SK-N-SH treated with all-trans-retinoic acid at 6 μM for 48 hours (cell line): Measurements from ENCODE around the gene MRPS6.

Source experiments
- ATAC-seq: fragments of 200-7000 bp; cut with Tn5 transposase; 3 replicates; pipeline ENCODE4 v1.9.1; 2020; ENCODE audit warnings: mild to moderate bottlenecking, moderate library complexity
- ARNTL ChIP-seq: fragments of 450-650 bp; formaldehyde crosslinking; IDR thresholded peaks from 2 replicates; pipeline ENCODE4 v1.5.0; 2020; ENCODE audit warnings: low read depth, mild to moderate bottlenecking, moderate library complexity, borderline replicate concordance
- BACH2 ChIP-seq: fragments of 250-450 bp; sonication (Bioruptor Pico); IDR thresholded peaks from 2 replicates; pipeline ENCODE4 v1.9.0; 2021; ENCODE audit warnings: mild to moderate bottlenecking, borderline replicate concordance
- ESRRG ChIP-seq: fragments of 250-450 bp; sonication (Bioruptor Pico); IDR thresholded peaks from 2 replicates; pipeline ENCODE4 v1.6.1; 2021; ENCODE audit warnings: mild to moderate bottlenecking
- GLIS3 ChIP-seq: fragments of 250-450 bp; sonication (Bioruptor Pico); IDR thresholded peaks from 2 replicates; pipeline ENCODE4 v1.5.0; 2020; ENCODE audit warnings: mild to moderate bottlenecking, moderate library complexity
- ISL1 ChIP-seq: fragments of 250-450 bp; sonication (Bioruptor Pico); IDR thresholded peaks from 2 replicates; pipeline ENCODE4 v2.1.2; 2022; ENCODE audit warnings: mild to moderate bottlenecking, moderate library complexity
- OSR1 ChIP-seq: fragments of 250-450 bp; sonication (Bioruptor Pico); IDR thresholded peaks from 2 replicates; pipeline ENCODE4 v1.8.0; 2022; ENCODE audit warnings: moderate library complexity, mild to moderate bottlenecking, inconsistent platforms
- RARB ChIP-seq: fragments of 250-450 bp; sonication (Bioruptor Pico); IDR thresholded peaks from 2 replicates; pipeline ENCODE4 v1.8.0; 2021; ENCODE audit warnings: mild to moderate bottlenecking, moderate library complexity
- SNAI2 ChIP-seq: fragments of 250-450 bp; sonication (Bioruptor Pico); IDR thresholded peaks from 2 replicates; pipeline ENCODE4 v1.5.0; 2020; ENCODE audit warnings: mild to moderate bottlenecking, moderate library complexity
- TCF4 ChIP-seq: fragments of 250-450 bp; sonication (Bioruptor Pico); IDR thresholded peaks from 2 replicates; pipeline ENCODE4 v1.8.0; 2021; ENCODE audit warnings: mild to moderate bottlenecking, moderate library complexity, borderline replicate concordance
- TOX ChIP-seq: fragments of 250-450 bp; sonication (Bioruptor Pico); IDR thresholded peaks from 2 replicates; pipeline ENCODE4 v1.8.0; 2021; ENCODE audit warnings: mild to moderate bottlenecking, moderate library complexity, borderline replicate concordance
- ZC3H10 ChIP-seq: fragments of 250-450 bp; sonication (Bioruptor Pico); IDR thresholded peaks from 2 replicates; pipeline ENCODE4 v1.5.1; 2021; ENCODE audit warnings: mild to moderate bottlenecking, moderate library complexity
- ZFP3 ChIP-seq: fragments of 250-450 bp; sonication (Bioruptor Pico); IDR thresholded peaks from 2 replicates; pipeline ENCODE4 v1.5.0; 2020; ENCODE audit warnings: mild to moderate bottlenecking, moderate library complexity
- ZNF565 ChIP-seq: fragments of 450-650 bp; formaldehyde crosslinking; conservative IDR thresholded peaks from 2 replicates; pipeline ENCODE4 v1.5.0; 2020; ENCODE audit warnings: low read depth, mild to moderate bottlenecking, moderate library complexity
- ZNF70 ChIP-seq: fragments of 450-650 bp; formaldehyde crosslinking; IDR thresholded peaks from 2 replicates; pipeline ENCODE4 v1.5.0; 2020; ENCODE audit warnings: mild to moderate bottlenecking, moderate library complexity
- ZNF8 ChIP-seq: fragments of 450-650 bp; formaldehyde crosslinking; IDR thresholded peaks from 2 replicates; pipeline ENCODE4 v1.5.0; 2020; ENCODE audit warnings: mild to moderate bottlenecking, moderate library complexity
- TF ChIP-seq, protein P1 (sequence below): fragments of 250-450 bp; sonication (Bioruptor Pico); IDR thresholded peaks from 2 replicates; pipeline ENCODE4 v1.5.0; 2020; ENCODE audit warnings: mild to moderate bottlenecking, moderate library complexity
- TF ChIP-seq, protein P2 (sequence below): fragments of 250-450 bp; sonication (Bioruptor Pico); IDR thresholded peaks from 2 replicates; pipeline ENCODE4 v1.5.1; 2020; ENCODE audit warnings: low read depth, mild to moderate bottlenecking, moderate library complexity
- TF ChIP-seq, protein P3 (sequence below): fragments of 250-450 bp; sonication (Bioruptor Pico); IDR thresholded peaks from 2 replicates; pipeline ENCODE4 v1.8.0; 2020; ENCODE audit warnings: mild to moderate bottlenecking, moderate library complexity, borderline replicate concordance
- TF ChIP-seq, protein P4 (sequence below): fragments of 250-450 bp; sonication (Bioruptor Pico); IDR thresholded peaks from 2 replicates; pipeline ENCODE4 v1.5.1; 2021; ENCODE audit warnings: mild to moderate bottlenecking, moderate library complexity

Gene MRPS6

DNA sequence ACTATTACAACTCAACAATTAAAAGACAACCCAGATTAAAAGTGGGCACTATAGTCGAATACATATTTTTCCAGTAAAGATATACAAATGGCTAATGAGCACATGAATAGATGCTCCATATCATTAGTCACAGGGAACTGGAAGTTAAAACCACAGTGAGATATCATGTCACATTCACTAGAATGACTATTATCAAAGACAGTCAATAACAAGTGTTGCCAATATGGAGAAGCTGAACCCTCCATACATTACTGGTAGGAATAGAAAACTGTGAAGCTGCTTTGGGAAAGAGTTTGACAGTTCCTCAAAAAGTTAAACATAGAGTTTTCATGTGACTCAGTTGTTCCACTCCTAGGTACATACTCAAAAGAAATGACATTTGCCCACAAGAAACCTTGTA lies 30.6 kb upstream of the MRPS6 start (continued):
- TF ChIP-seq, protein P1, sequence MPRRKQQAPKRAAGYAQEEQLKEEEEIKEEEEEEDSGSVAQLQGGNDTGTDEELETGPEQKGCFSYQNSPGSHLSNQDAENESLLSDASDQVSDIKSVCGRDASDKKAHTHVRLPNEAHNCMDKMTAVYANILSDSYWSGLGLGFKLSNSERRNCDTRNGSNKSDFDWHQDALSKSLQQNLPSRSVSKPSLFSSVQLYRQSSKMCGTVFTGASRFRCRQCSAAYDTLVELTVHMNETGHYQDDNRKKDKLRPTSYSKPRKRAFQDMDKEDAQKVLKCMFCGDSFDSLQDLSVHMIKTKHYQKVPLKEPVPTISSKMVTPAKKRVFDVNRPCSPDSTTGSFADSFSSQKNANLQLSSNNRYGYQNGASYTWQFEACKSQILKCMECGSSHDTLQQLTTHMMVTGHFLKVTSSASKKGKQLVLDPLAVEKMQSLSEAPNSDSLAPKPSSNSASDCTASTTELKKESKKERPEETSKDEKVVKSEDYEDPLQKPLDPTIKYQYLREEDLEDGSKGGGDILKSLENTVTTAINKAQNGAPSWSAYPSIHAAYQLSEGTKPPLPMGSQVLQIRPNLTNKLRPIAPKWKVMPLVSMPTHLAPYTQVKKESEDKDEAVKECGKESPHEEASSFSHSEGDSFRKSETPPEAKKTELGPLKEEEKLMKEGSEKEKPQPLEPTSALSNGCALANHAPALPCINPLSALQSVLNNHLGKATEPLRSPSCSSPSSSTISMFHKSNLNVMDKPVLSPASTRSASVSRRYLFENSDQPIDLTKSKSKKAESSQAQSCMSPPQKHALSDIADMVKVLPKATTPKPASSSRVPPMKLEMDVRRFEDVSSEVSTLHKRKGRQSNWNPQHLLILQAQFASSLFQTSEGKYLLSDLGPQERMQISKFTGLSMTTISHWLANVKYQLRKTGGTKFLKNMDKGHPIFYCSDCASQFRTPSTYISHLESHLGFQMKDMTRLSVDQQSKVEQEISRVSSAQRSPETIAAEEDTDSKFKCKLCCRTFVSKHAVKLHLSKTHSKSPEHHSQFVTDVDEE (CRISPR knock-in tag) = no peak
- TF ChIP-seq, all 23 proteins: peak for 0

DNA sequence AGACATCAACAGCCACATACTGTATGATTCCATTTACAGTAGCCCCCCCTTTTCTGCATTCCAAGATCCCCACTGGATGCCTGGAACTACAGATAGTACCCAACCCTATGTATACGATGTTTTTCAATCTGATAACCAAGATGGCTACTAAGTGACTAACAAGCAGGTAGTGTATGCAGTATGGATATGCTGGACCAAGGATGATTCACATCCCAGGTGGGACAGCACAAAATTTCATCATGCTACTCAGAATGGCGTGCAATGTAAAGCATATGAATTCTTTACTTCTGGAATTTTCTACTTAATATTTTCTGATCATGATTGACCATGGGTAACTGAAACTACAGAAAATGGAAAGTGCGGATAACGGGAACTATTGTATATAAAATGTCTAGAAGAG lies 30.0 kb upstream of the MRPS6 start:
- no peak for ATAC-seq
- TF ChIP-seq ZNF70 (no peak), GLIS3 (CRISPR knock-in tag) (no peak), ESRRG (no peak), RARB (CRISPR knock-in tag) (no peak), TCF4 (no peak), ZNF8 (CRISPR knock-in tag) (no peak), ZC3H10 (no peak), SNAI2 (CRISPR knock-in tag) (no peak), OSR1 (CRISPR knock-in tag) (no peak), ARNTL (CRISPR knock-in tag) (no peak), ISL1 (no peak), ZNF565 (CRISPR knock-in tag) (no peak), ZFP3 (CRISPR knock-in tag) (no peak), BACH2 (CRISPR knock-in tag) (no peak)
- TF ChIP-seq, protein P2, sequence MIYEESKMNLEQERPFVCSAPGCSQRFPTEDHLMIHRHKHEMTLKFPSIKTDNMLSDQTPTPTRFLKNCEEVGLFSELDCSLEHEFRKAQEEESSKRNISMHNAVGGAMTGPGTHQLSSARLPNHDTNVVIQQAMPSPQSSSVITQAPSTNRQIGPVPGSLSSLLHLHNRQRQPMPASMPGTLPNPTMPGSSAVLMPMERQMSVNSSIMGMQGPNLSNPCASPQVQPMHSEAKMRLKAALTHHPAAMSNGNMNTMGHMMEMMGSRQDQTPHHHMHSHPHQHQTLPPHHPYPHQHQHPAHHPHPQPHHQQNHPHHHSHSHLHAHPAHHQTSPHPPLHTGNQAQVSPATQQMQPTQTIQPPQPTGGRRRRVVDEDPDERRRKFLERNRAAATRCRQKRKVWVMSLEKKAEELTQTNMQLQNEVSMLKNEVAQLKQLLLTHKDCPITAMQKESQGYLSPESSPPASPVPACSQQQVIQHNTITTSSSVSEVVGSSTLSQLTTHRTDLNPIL (CRISPR knock-in tag) = no peak
- TF ChIP-seq, protein P3, sequence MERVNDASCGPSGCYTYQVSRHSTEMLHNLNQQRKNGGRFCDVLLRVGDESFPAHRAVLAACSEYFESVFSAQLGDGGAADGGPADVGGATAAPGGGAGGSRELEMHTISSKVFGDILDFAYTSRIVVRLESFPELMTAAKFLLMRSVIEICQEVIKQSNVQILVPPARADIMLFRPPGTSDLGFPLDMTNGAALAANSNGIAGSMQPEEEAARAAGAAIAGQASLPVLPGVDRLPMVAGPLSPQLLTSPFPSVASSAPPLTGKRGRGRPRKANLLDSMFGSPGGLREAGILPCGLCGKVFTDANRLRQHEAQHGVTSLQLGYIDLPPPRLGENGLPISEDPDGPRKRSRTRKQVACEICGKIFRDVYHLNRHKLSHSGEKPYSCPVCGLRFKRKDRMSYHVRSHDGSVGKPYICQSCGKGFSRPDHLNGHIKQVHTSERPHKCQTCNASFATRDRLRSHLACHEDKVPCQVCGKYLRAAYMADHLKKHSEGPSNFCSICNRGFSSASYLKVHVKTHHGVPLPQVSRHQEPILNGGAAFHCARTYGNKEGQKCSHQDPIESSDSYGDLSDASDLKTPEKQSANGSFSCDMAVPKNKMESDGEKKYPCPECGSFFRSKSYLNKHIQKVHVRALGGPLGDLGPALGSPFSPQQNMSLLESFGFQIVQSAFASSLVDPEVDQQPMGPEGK (CRISPR knock-in tag) = no peak
- TF ChIP-seq, protein P4, sequence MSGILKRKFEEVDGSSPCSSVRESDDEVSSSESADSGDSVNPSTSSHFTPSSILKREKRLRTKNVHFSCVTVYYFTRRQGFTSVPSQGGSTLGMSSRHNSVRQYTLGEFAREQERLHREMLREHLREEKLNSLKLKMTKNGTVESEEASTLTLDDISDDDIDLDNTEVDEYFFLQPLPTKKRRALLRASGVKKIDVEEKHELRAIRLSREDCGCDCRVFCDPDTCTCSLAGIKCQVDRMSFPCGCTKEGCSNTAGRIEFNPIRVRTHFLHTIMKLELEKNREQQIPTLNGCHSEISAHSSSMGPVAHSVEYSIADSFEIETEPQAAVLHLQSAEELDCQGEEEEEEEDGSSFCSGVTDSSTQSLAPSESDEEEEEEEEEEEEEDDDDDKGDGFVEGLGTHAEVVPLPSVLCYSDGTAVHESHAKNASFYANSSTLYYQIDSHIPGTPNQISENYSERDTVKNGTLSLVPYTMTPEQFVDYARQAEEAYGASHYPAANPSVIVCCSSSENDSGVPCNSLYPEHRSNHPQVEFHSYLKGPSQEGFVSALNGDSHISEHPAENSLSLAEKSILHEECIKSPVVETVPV = no peak

DNA sequence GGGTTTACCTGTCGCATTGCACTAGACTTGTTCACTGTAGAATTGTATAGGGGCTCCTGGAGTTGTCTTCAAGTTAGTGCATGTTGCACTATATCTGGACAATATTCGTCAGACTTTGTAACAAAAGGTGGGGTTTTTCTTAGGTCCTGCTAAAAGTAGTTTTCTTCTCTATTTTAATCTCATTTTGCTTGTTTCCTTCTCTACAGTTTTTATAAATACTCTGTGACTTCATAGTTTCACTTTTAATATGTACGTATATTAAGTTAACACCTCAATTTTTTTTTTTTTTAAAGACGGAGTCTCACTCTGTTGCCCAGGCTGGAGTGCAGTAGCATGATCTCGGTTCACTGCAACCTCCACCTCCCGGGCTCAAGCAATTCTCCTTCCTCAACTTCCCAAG lies 26.5 kb upstream of the MRPS6 start:
- TF ChIP-seq, protein P4 = no peak
- TF ChIP-seq ARNTL (CRISPR knock-in tag) (no peak), BACH2 (CRISPR knock-in tag) (no peak), ESRRG (no peak), ZNF565 (CRISPR knock-in tag) (no peak), TOX (CRISPR knock-in tag) (no peak)
- TF ChIP-seq, protein P3 (CRISPR knock-in tag) = no peak
- TF ChIP-seq, all 23 proteins: peak for 0
- no peak for ATAC-seq
